CD4-positive, alpha-beta T cell treated with Interleukin-15 for 1 hour (primary cell): ENCODE results near the gene TENM3.

Experiments used
- DNase-seq: peaks from one replicate; pipeline ENCODE4 v3.0.0-alpha.2; 2020

Gene TENM3

GRCh38 chr4:182291597-182292270 is 48.5 kb downstream of the TENM3 start:
- DNase-seq = no peak

- DNase-seq = no peak
Measured at GRCh38 chr4:182292612-182293011, 49.4 kb downstream of the TENM3 start.

GRCh38 chr4:182293691-182294255 is 50.6 kb downstream of the TENM3 start:
- DNase-seq = no peak

GRCh38 chr4:182294451-182294850 is 51.2 kb downstream of the TENM3 start:
- no peak for DNase-seq

GRCh38 chr4:182297659-182298058 is 54.5 kb downstream of the TENM3 start:
- DNase-seq = no peak

- no peak for DNase-seq
Measured at GRCh38 chr4:182301736-182302135, 58.5 kb downstream of the TENM3 start.

- DNase-seq = no peak
Measured at GRCh38 chr4:182303847-182304246, 60.6 kb downstream of the TENM3 start.

- no peak for DNase-seq
Measured at GRCh38 chr4:182306792-182307507, 63.7 kb downstream of the TENM3 start.

GRCh38 chr4:182307746-182308145 is 64.5 kb downstream of the TENM3 start:
- no peak for DNase-seq

- DNase-seq = no peak
Measured at GRCh38 chr4:182309877-182310276, 66.7 kb downstream of the TENM3 start.

GRCh38 chr4:182310316-182310715 is 67.1 kb downstream of the TENM3 start:
- no peak for DNase-seq

GRCh38 chr4:182310962-182311361 is 67.8 kb downstream of the TENM3 start:
- no peak for DNase-seq

GRCh38 chr4:182314537-182314936 is 71.3 kb downstream of the TENM3 start:
- DNase-seq = no peak

GRCh38 chr4:182318256-182318655 is 75.1 kb downstream of the TENM3 start:
- no peak for DNase-seq

GRCh38 chr4:182320092-182320491 is 76.9 kb downstream of the TENM3 start:
- DNase-seq = no peak

- DNase-seq = no peak
Measured at GRCh38 chr4:182320580-182320979, 77.4 kb downstream of the TENM3 start.

GRCh38 chr4:182324282-182324681 is 81.1 kb downstream of the TENM3 start:
- no peak for DNase-seq

GRCh38 chr4:182325397-182325796 is 82.2 kb downstream of the TENM3 start:
- no peak for DNase-seq

GRCh38 chr4:182325848-182326255 is 82.7 kb downstream of the TENM3 start:
- no peak for DNase-seq

- no peak for DNase-seq
Measured at GRCh38 chr4:182328505-182328904, 85.3 kb downstream of the TENM3 start.

- DNase-seq = no peak
Measured at GRCh38 chr4:182337366-182337765, 94.2 kb downstream of the TENM3 start.

- DNase-seq = no peak
Measured at GRCh38 chr4:182338063-182338462, 94.9 kb downstream of the TENM3 start.

GRCh38 chr4:182338746-182339145 is 95.5 kb downstream of the TENM3 start:
- no peak for DNase-seq

GRCh38 chr4:182339221-182339641 is 96.0 kb downstream of the TENM3 start:
- no peak for DNase-seq
